Stimulated activated CD4-positive, alpha-beta T cell treated with anti-CD3 and anti-CD28 coated beads, TNF-alpha, amount 100 ng/mL, for 4 hours (primary cell): ENCODE data around the gene SKI.

Experiments
- DNase-seq, 3 experiments: peaks; one replicate each; pipeline ENCODE4 v3.0.0-alpha.2; 2020; ENCODE audit warnings: low read depth in 3 of 3

SKI gene

DNA sequence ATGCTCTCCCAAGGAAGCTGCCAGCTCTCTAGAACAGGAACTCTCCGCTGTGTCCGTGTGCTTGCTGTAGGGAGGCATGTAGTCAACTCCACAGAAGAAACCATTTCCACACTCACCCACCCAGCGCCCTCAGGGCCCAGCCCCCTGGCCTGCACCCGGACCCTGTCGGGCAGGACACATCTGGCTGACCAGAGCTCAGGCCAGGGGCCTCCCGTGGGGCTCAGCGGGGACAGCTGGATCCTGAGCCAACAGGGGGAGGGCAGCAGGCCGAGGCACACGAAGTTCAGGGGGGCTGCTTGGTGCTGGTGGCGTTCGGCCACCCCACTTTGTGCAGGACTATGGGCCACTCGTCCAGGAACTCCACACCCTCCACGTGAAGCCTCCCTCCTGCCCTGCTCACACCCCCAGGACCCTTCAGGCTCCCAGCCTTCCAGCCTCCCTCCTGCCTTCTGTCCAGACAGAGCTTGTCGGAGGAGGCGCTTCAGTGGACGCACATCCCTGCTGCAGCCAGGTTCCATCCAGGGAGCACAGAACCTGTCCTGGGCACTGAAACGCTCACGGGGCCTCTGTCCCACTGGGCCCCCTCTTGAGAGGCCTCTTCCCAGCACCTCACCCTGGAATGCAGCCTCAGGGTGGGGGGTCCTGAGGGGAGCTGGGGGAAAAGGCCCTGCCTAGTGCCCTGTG lies 18.6 kb upstream of the SKI start:
- DNase-seq: no peak

DNA sequence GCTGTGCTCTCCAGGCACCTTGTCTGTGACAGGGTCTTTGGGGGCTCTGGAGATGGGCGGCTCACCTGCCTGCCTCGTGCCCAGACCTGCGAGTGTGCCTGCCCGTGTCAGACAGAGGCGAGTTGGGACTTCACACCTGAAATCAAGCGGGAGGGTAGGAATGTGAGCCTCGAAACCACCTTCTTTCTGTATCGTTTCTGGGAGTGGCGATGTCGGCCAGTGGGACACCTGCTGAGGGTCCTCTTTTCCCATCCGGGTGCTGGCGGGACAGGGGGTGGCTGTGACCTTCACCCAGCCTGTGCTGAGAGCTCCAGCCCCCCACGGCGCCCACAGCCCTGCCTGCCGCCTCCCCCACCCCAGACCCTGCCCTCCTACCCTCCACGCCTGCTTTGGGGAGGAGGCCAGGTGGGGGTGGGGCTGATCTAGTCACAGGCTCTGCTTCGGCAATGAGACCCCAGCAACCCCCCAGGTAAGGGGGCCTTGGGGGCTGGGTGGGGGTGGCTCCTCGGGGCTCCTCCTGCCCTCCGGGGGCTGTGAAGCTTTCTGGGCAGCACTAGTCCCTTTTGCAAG lies 17.9 kb upstream of the SKI start:
- no peak for DNase-seq

DNA sequence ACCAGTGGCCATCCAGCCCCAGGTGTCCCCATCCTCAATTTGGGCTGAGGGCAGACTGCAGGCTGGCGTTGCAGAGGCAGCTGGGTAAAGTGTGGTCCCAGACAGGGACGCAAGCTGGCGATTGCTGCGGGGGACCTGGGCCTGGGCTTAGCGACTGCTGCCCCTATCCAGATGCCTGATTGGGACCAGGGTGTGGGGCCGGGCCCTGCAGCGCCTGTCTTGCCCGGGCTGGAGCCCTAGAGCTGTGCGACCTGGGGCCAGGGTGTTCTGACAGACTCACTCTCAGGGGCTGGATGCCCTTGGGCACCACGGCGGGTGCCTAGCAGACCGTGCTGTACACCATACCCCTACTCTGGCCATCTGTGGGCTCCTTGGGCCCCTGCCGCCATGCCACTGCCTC lies 17.3 kb upstream of the SKI start:
- no peak for DNase-seq

DNA sequence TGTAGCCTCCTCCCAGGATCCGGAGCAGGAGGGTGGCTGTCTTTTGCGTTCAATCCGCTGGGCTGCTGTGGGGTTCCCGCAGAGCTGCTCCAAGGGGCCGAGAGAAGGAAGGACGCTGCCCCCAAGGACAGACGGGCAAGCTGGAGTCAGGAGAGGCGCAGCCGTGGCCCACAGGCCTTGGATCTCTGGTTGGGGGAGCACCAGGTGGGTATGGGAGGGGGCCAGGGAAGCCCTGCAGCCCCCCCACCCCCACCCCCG lies 15.9 kb upstream of the SKI start:
- no peak for DNase-seq

DNA sequence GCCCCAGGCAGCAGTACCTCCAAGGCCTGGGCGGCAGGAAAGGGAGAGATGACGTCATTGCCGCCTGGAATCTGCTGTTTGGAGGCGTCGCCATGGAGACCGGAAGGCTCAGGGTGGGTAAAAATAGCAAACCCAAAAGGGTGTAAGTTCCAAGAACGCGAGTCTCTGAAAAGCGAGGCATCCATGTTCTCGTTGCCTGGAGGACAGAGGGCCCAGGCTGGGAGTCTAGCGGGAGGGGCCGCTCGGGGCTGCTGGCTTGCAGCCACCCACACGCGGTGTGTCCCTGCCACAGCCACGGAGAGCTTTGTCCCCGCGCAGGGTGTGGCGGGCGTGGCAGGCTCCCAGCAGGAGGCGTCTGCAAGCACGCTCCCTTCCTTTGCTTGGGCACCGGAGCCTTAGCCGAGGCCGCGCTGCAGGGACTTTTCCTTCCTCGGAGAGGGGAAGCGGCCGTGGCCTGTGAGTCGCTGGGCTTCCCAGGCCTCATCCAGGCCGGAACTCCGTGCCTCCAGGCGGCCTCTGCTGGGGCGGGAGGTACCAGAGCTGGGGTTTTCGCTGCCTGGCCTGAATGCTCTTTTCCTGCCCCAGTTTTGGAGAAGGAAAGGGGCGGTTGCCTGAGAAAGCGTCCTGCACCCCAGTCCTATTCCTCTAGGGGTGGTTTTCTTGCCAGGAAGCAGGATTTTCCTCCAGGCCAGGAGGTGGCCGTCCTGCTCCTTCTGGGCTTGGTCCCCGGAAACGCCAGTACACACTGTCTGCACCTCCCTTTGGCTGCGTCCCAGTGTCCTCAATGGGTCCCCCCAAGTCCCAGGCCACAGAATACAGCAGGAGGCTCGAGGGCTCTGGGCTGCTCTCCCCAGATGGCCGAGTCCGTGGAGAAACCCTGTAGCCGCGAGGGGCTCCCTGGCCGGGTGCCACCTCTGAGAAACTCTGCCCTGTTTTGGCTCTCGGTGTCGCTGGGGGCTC lies 15.3 kb upstream of the SKI start:
- no peak for DNase-seq

DNA sequence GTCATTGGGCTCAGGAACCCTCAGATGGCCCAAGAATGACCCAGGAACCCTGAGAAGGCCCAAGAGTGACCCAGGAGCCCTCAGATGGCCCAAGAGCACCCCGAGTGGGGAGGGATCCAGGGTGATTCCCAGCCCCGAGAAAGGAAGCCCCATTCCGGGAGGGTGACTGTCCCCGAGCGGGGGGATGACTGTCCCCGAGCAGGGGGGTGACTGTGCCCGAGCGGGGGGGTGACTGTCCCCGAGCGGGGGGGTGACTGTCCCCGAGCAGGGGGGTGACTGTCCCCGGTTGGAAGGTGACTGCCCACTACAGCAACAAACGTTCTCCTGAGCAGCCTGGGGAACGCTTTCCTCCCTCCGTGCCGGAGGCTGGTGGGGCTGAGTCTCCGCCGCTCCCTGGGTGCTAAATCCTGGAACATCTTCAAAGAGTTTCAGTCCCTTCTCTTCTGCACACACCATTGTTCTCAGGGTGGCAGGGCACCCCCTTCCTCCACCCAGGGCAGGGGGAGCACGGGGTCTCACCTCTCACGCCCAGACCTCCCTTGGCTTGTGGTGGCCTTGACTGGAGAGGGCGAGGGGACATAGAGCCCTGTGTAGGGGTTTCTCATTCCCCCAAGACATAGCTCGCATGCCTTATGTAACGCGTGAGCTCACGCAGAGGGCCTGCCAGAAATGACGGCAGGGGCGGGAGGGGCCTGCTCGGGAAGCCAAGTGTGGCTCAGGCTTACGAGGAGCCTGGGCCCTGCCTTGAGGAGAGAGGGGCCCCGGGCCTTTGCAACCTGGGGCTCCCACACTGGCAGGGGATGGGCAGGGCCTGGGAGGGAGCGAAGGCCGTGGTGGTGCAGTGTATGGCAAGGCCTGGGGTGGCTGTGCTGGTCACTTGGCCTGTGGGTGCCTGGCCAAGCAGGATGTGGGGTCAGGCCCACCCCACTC lies 14.3 kb upstream of the SKI start:
- no peak for DNase-seq

DNA sequence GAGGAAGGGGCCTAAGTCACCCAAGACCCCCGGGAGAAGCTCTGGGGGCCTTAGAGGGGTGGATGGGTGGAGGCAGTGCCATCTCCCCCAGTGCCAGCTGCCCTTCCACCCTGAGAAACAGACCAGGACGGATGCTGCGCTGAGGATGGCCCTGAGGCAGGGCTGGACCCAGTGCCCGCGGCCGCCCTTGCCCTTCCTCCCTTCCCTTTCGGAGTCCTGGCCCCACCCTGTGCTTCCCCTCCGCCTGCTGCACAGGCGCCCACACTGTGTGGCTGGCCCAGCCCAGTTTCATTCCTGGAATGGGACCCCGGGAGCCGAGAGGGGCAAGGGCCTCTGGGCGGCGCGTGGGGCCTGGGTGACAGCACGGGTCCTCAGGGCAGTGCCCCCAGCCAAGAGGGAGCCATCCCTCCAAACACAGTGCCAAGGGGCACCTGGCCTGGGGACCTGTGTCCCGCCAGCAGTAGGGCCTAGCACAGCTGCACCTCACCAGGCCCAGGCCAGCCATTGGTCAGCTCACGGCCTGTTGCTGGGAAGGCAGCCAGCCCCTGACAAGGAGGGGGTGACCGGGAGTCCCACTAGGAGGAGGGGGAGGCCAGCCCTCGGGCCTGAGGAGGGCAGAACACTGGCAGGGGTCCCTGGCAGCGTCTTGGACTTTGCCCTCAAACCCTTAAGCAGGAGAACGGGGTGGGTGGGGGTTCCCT lies 13.4 kb upstream of the SKI start:
- DNase-seq: no peak

DNA sequence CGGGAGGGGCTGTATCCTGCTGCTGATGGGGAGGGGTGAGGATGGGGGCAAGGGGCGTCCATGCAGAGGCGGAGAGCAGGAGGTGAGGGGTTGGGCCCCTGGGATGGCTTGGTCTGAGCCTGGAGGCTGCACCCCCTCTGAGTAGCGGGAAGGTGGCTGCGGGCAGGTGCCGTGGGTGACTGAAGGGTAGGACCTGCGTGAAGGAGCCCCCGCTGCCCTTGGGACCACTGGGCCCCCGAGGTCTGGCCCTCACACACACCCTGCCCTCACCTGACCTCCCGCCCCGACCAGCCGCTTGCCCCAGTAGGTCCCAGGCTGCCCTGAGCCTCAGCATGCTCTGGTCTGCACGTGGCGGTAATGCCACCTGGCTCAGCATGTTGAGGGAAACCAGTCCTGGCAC lies 12.8 kb upstream of the SKI start:
- DNase-seq: no peak

DNA sequence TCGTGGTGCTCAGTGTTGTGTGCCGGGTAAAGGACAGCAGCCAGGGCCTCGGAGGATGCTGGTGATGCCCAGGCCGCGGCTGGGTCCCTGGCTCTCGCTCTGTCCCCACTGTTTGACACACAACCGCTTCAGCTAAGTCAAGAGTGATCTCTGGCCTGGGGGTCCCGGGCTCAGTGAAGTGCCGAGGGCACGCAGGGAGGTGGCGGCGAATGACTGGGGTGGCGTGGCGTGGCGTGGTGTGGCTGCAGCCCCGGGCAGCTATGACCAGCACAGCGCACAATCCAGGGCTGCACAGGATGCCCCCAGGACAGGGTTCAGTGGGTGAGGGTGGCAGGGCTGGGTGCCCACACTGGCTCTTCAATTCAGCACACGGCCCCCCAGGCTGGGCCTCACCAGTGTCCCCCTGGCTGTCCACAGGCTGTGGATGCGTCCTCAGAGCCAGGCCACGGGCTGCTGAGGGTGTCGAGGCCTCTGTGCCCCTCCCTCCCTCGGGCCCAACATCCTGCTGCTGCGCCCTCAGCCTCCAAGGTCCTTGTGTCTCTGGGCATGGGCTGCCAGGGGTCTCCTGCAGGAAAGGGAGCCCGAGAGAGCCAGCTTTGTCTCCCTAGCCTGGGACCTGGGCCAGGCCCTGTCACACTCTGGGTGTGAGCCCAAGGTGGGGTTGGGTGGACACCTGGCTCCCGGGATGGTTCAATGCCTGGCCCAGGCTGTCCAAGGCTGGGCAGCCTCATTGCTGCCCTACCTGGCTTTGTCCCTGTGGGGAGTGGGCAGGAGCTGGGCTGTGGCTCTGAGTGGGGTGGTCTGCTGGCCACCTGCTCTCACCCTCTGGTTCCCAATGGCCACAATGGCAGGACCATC lies 12.0 kb upstream of the SKI start:
- no peak for DNase-seq

DNA sequence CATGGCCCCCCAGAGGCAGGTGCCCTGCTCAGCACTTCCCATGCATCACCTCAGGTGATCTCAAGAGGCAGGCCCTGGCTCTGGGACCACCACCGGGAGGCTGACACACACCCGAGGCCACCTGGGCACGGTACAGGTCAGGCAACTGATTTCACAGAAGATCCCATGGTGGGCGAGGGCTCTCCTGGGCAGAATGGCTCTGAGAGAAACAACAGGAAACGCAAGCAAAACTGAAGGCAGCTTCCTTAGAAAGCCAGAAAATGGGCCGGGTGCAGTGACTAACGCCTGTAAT lies 11.4 kb upstream of the SKI start:
- no peak for DNase-seq

DNA sequence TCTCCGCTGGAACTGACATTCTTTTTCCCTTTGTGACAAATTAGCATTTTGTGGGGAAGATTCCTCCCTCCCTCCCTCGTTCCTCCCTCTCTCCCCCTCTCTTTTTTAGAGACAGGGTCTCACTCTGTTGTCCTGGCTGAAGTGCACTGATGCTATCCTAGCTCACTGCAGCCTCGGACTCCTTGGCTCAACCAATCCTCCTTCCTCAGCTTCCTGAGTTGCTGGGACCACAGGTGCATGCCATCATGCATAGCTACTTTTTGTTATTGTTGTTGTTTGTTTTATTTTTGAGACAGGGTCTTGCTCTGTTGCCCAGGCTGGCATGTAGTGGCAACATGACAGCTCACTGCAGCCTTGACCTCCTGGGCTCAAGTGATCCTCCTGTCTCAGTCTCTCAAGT lies 6.8 kb upstream of the SKI start:
- DNase-seq: no peak

DNA sequence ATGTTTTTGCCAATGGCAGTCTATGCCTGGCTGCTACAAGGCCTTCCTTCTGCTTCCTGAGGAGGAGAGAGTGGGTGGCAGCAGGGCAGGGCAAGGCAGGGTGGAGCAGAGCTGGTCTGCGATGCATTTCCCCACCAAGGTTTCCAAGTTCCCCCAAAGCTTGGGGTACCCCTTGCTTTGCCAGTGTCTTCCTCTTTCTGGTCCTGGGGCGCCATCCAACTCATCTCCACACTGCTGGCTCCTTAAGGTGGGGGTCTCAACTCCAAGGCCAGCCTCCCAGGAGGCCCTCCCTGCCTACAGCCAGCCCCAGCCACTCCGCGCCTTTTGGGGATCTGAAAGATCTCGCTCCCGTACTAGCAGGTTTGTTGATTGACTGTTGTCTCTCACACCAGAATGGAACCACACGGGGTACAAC lies 3.9 kb upstream of the SKI start:
- DNase-seq: no peak

DNA sequence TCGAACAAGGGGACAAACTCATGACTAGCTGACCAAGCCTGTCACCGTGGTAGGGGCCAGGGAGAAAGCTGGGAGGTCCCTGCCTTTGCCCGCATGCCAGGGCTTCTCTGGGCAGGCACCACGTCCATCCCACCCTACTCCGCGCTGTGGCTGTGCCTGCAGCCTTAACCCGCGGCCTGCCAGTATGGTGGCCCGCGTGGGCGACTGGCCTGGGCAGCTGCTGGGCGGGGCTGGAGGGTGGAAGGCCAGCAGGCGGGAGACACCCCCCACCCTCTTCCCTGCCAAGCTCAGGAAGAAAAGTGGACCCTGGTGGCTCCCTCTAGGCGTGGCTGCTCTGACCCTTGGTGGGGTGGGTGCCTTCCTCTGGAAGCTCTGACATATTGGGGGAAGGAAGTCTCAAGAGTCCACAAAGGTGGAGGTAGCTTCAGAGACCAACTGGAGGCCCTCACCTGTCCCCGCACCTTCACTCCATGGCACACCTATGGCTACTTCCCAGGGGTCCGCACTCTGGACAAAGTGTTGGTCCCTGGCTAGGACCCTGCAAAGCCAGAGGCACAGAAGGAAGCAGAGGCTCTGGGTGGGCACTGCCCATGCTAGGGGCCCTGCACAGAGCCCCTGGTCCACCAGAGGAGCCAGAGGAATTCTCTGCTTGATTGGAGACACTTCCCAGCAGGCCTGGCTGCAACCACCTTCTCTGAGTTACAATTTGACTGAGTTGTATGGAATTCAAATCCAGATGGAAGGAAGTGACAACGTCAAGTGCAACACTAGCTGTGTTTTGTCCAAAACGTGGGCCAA lies 3.3 kb upstream of the SKI start:
- no peak for DNase-seq

DNA sequence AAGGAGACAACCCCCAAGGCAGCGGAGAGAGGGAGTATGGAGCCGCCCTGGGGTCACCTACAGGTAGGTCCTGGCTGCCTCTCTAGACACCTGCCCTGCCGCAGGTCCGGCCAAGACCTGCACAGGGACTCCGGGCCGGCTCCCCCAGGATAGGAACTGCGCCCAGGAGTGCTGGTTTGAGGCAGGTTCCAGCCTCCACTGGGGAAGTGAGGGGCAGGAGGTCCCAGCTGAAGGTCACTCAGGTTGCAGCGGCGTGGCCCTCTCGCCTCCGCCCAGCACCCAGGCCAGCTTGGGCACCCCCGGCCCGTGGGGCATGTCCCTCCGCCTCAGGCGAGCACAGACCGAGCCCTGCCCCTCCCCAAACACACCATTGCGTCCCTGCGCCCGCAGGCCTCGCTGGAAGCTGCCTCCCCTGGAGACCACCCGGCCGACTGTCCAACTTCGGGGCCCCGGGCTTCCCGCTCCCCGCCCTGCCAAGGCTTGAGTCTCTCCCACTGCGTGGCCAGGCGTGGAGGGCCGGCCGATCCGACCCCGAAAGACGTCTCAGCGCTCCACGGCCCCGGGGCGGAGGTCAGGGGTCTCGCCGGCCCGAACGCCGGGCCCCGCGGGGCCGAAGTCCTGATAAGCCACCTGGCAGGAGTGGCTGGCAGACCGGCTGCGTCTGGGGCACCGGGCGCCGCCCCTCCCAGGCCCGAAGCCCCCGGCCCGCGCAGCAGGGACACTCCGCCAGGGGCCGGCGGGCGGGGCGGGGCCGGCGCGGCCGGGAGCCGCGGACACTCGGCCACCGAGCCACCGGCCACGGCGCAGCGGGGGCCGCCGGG lies 1.4 kb upstream of the SKI start:
- no peak for DNase-seq

DNA sequence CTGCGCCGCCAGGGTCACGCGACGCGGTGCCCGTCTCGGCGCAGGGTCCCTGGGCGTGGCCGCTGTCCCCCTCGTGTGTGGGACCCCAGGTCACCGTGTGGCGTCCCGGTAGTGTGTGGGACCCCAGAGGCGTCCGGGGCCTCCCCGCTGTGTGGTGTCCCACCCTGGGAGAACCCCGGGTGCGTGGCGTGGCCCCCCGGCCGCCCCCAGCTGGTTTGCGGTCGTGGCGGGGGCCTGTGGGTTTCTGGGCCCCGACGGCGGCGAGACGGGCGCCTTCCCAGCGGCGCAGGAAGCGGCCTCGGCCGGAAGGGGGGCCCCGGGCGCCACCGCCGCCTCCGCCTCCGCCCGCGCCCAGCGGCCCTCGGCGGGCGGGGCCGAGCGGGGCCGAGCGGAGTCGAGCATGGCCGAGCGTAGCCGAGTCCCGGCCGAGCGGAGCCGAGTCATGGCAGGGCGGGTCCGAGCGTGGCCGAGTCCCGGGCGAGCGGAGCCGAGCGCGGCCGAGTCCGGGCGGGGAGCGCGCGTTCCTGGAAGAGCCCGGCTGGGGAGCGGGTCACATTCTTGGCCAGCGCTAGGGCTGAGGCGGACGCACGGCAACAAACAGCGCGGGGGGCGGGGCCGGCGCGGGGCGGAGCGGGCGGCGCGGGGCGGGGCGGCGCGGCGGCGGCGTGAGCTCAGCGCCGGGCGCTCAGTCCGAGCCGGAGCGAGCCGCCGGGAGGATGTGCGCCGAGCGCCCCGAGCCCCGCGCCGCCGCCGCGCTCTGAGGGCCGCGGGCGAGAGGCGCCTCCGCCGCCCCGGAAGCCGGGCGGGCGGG lies 568 bp upstream of the SKI start:
- peak; percentile 84 to 90 (median 84) for DNase-seq

DNA sequence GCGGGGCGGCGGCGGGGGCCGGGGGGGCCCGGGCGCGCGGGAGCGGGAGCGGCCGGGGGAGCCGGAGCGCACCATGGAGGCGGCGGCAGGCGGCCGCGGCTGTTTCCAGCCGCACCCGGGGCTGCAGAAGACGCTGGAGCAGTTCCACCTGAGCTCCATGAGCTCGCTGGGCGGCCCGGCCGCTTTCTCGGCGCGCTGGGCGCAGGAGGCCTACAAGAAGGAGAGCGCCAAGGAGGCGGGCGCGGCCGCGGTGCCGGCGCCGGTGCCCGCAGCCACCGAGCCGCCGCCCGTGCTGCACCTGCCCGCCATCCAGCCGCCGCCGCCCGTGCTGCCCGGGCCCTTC lies 546 bp downstream of the SKI start:
- no peak for DNase-seq

DNA sequence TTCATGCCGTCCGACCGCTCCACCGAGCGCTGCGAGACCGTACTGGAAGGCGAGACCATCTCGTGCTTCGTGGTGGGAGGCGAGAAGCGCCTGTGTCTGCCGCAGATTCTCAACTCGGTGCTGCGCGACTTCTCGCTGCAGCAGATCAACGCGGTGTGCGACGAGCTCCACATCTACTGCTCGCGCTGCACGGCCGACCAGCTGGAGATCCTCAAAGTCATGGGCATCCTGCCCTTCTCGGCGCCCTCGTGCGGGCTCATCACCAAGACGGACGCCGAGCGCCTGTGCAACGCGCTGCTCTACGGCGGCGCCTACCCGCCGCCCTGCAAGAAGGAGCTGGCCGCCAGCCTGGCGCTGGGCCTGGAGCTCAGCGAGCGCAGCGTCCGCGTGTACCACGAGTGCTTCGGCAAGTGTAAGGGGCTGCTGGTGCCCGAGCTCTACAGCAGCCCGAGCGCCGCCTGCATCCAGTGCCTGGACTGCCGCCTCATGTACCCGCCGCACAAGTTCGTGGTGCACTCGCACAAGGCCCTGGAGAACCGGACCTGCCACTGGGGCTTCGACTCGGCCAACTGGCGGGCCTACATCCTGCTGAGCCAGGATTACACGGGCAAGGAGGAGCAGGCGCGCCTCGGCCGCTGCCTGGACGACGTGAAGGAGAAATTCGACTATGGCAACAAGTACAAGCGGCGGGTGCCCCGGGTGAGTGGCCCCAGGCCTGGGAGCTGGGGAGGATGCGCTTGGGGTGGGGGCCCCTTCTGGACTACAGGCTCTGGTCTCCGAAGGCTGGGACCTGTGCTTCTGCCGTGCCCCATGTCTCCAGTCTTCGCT lies 1.1 kb downstream of the SKI start:
- no peak for DNase-seq
